GM19238 (cell line): Measurements from ENCODE around the gene CSRNP2.

ENCODE experiments used
- DNase-seq: peaks from one replicate; pipeline ENCODE4 v3.0.0; 2011; ENCODE audit warnings: low spot score; ENCODE audit not compliant: insufficient read length

Gene CSRNP2

GRCh38 chr12:51077930-51078329 is 5.5 kb downstream of the CSRNP2 start:
- no peak for DNase-seq

- no peak for DNase-seq
Measured at GRCh38 chr12:51076236-51076930, 7.0 kb downstream of the CSRNP2 start.

GRCh38 chr12:51075390-51075789 is 8.0 kb downstream of the CSRNP2 start:
- no peak for DNase-seq

- DNase-seq, result no peak
Measured at GRCh38 chr12:51071663-51072062, 11.7 kb downstream of the CSRNP2 start.

GRCh38 chr12:51070004-51070403 is 13.4 kb downstream of the CSRNP2 start:
- no peak for DNase-seq

GRCh38 chr12:51067771-51068170 is 15.6 kb downstream of the CSRNP2 start:
- no peak for DNase-seq

- no peak for DNase-seq
Measured at GRCh38 chr12:51067229-51067628, 16.2 kb downstream of the CSRNP2 start.

GRCh38 chr12:51065530-51065929 is 17.9 kb downstream of the CSRNP2 start:
- no peak for DNase-seq

GRCh38 chr12:51062631-51063397 is 20.6 kb downstream of the CSRNP2 start:
- no peak for DNase-seq

GRCh38 chr12:51059086-51059485 is 24.3 kb downstream of the CSRNP2 start:
- no peak for DNase-seq

- no peak for DNase-seq
Measured at GRCh38 chr12:51056242-51056641, 27.2 kb downstream of the CSRNP2 start.

- DNase-seq, result no peak
Measured at GRCh38 chr12:51055060-51055459, 28.3 kb downstream of the CSRNP2 start.

- no peak for DNase-seq
Measured at GRCh38 chr12:51051787-51052186, 31.6 kb downstream of the CSRNP2 start.

- no peak for DNase-seq
Measured at GRCh38 chr12:51049525-51049924, 33.9 kb downstream of the CSRNP2 start.

- DNase-seq, result no peak
Measured at GRCh38 chr12:51048661-51049251, 34.6 kb downstream of the CSRNP2 start.

GRCh38 chr12:51047655-51048540 is 35.5 kb downstream of the CSRNP2 start, which contains the start of gene LETMD1:
Gene LETMD1 (plus strand): TSS chr12:51048327. CDS start chr12:51048357, 30 bp downstream.
- DNase-seq, result peak; percentile 90

GRCh38 chr12:51036279-51036678 is 47.1 kb downstream of the CSRNP2 start:
- no peak for DNase-seq

- no peak for DNase-seq
Measured at GRCh38 chr12:51033457-51034089, 49.8 kb downstream of the CSRNP2 start.

- no peak for DNase-seq
Measured at GRCh38 chr12:51033048-51033447, 50.3 kb downstream of the CSRNP2 start.

GRCh38 chr12:51028813-51029150 is 54.6 kb downstream of the CSRNP2 start:
- no peak for DNase-seq
